Measurements from ENCODE around the gene DIP2C. TPM values are rescaled to one million over a fixed set of nuclear protein-coding genes. Genes with fewer than 3 reads are reported as not detected.

Gene DIP2C
- polyA plus RNA-seq, 2 donors = 2.2 to 2.7 TPM

DNA sequence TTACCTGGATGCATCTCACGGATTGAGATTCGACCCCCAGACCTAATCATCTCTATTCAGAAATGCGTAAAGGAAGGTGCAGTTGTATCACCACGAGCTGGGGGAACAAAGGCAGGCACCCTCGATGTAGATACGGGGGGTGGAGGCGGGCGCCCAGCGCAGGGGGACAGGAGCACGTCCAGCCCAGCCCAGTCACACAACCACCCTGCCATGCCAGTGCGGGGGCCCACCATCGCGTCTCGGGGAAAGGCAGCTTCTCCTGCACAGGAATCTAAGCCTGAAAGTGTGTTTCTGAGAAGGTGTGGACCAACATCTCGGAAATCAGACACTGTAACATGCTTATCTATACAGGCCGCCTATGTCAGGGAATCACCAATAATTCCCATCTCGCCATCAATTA lies 131.1 kb downstream of the DIP2C start:
- no peaks in the 10 kb centered on the region for H3K36me3 ChIP-seq (ENCODE audit: control insufficient read depth in 2 of 2, insufficient read depth in 2 of 2, low read length in 1 of 2)
- peaks cover 0 to 2% of the 10 kb centered on the region in 2 donors for H3K4me1 ChIP-seq (ENCODE audit: control insufficient read depth in 2 of 2, insufficient read depth in 2 of 2, low read length in 1 of 2)
- 80 to 89% methylated on average over 17 of the region's 17 CpGs for WGBS, 2 donors
- H3K9me3 ChIP-seq (ENCODE audit: control insufficient read depth in 2 of 2, insufficient read depth in 1 of 2, low read depth in 1 of 2, low read length in 1 of 2) = peaks cover 0 to 3% of the 10 kb centered on the region in 2 donors
- H3K4me3 ChIP-seq (ENCODE audit: low read depth in 1 of 2, low read length in 2 of 2) = no peak overlapping the region
- no peak overlapping the region for H3K27ac ChIP-seq (ENCODE audit: low read depth in 2 of 2, low read length in 1 of 2)
- H3K27me3 ChIP-seq (ENCODE audit: control insufficient read depth in 1 of 2, insufficient read depth in 2 of 2, low read length in 2 of 2) = no peaks in the 10 kb centered on the region

DNA sequence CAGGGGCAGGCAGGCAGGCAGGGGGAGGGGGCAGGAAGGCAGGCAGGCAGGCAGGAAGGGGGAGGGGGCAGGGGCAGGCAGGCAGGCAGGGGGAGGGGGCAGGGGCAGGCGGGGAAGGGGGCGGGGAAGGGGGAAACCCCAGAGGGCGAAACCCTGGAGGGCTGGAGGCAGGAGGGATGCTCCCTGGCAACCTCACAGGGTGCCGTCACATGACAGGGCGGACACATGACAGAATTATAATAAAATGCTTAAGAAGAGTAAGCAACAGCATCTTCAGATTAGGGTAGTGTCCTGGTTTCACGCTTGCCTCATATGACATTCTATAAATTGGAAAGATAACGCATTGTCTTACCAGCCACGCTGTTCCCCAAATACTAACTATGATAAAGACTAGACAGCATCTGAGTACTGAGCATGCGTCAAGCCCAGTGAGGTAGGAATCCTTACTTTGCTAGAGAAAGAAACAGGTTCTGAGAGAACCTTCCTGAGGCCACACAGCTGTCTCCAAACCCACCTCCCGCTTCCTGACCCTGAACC lies 131.6 kb downstream of the DIP2C start:
- Histone ChIP-seq H3K9me3 (ENCODE audit: control insufficient read depth in 2 of 2, insufficient read depth in 1 of 2, low read depth in 1 of 2, low read length in 1 of 2) (peaks cover 0 to 3% of the 10 kb centered on the region in 2 donors), H3K27ac (ENCODE audit: low read depth in 2 of 2, low read length in 1 of 2) (no peak overlapping the region), H3K36me3 (ENCODE audit: control insufficient read depth in 2 of 2, insufficient read depth in 2 of 2, low read length in 1 of 2) (no peaks in the 10 kb centered on the region), H3K4me3 (ENCODE audit: low read depth in 1 of 2, low read length in 2 of 2) (no peak overlapping the region), H3K4me1 (ENCODE audit: control insufficient read depth in 2 of 2, insufficient read depth in 2 of 2, low read length in 1 of 2) (peaks cover 0 to 2% of the 10 kb centered on the region in 2 donors), H3K27me3 (ENCODE audit: control insufficient read depth in 1 of 2, insufficient read depth in 2 of 2, low read length in 2 of 2) (no peaks in the 10 kb centered on the region)
- WGBS, 2 donors = 77 to 79% methylated on average over 10 of the region's 10 CpGs

DNA sequence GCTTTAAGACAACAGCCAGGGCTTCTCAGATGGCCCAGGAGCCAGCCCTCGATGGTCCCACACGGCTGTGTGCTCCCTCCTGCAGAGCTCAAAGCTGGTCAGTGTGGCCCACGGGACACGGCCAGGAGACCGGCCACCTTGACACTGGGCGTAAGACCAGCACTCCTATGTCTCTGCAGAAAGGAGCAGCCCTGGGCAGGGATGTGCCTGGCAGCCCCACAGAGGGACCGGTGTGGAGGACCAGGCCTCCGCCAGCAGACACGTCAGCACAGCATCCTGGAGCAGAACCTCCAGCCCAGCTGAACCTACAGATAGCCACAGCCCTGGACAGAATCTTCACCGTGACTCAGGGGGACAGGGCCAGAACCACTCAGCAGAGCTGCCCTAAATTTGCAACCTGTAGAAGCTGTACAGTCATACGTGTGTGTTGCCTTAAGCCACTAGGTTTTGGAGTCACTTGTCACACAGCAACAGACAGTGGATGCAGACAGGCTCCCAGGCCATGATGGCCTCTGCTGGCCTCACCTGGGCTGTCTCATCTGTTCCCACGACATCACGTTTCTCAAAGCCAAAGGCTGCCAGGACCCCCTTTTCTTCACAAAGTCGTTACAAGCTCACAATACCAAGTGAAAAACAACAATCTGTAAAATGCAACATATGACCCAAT lies 132.4 kb downstream of the DIP2C start:
- H3K4me1 ChIP-seq (ENCODE audit: control insufficient read depth in 2 of 2, insufficient read depth in 2 of 2, low read length in 1 of 2) = peaks cover 0 to 2% of the 10 kb centered on the region in 2 donors
- H3K27me3 ChIP-seq (ENCODE audit: control insufficient read depth in 1 of 2, insufficient read depth in 2 of 2, low read length in 2 of 2) = no peaks in the 10 kb centered on the region
- H3K9me3 ChIP-seq (ENCODE audit: control insufficient read depth in 2 of 2, insufficient read depth in 1 of 2, low read depth in 1 of 2, low read length in 1 of 2) = peaks cover 0 to 3% of the 10 kb centered on the region in 2 donors
- no peaks in the 10 kb centered on the region for H3K36me3 ChIP-seq (ENCODE audit: control insufficient read depth in 2 of 2, insufficient read depth in 2 of 2, low read length in 1 of 2)
- no peak overlapping the region for H3K4me3 ChIP-seq (ENCODE audit: low read depth in 1 of 2, low read length in 2 of 2)
- H3K27ac ChIP-seq (ENCODE audit: low read depth in 2 of 2, low read length in 1 of 2) = no peak overlapping the region
- 84 to 87% methylated on average over 14 of the region's 14 CpGs for WGBS, 2 donors

DNA sequence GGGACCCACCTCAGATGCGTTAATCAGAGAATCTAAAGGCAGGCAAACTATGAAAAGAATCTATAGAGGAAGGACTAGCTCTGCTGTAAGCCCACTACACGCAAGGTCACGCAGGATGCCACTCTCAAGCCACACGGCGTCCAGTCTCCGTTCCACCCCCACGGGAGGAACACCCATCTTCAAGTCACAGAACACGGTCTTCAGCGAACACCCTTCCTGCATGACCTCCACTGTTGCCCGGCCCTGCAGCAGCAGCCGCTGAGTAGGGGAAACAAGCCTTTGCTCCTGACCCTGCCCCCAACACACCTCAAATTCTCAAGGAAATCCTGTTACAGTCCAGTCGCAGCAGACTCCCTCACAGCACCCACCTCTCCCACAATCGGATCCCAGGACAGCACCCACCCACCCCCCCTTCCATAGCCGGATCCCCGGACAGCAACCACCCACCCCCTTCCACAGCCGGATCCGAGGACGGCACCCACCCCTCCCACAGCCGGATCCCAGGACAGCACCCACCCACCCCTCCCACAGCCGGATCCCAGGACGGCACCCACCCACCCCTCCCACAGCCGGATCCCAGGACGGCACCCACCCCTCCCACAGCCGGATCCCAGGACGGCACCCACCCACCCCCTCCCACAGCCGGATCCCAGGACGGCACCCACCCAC lies 133.7 kb downstream of the DIP2C start:
- Histone ChIP-seq H3K27me3 (ENCODE audit: control insufficient read depth in 1 of 2, insufficient read depth in 2 of 2, low read length in 2 of 2) (no peaks in the 10 kb centered on the region), H3K9me3 (ENCODE audit: control insufficient read depth in 2 of 2, insufficient read depth in 1 of 2, low read depth in 1 of 2, low read length in 1 of 2) (peaks cover 0 to 3% of the 10 kb centered on the region in 2 donors), H3K36me3 (ENCODE audit: control insufficient read depth in 2 of 2, insufficient read depth in 2 of 2, low read length in 1 of 2) (no peaks in the 10 kb centered on the region), H3K27ac (ENCODE audit: low read depth in 2 of 2, low read length in 1 of 2) (no peak overlapping the region), H3K4me3 (ENCODE audit: low read depth in 1 of 2, low read length in 2 of 2) (no peak overlapping the region), H3K4me1 (ENCODE audit: control insufficient read depth in 2 of 2, insufficient read depth in 2 of 2, low read length in 1 of 2) (peaks cover 4 to 10% of the 10 kb centered on the region in 2 donors)
- 77 to 78% methylated on average over 24 to 27 of the region's 27 CpGs for WGBS, 2 donors

DNA sequence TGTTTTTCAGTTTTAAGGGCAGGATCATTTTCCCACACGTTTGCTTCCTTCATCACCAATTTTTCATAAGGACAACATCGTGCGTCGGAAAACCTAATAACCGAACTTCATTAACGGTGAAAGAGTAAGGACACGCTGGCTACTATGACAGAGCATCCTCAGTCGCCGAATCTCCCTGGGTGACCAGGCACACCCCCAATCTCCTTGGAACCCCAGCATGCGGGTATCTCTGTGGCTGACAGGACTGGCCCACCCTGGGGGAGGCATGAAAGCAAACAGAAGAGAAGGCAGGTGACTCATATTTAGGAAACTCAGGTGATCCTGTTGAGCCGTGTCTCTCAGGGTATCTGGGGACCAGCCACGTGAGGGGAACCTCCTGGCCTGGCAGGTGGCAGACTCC lies 134.2 kb downstream of the DIP2C start:
- no peaks in the 10 kb centered on the region for H3K36me3 ChIP-seq (ENCODE audit: control insufficient read depth in 2 of 2, insufficient read depth in 2 of 2, low read length in 1 of 2)
- no peak overlapping the region for H3K4me3 ChIP-seq (ENCODE audit: low read depth in 1 of 2, low read length in 2 of 2)
- 88% methylated on average over 12 of the region's 12 CpGs for WGBS, 2 donors
- H3K4me1 ChIP-seq (ENCODE audit: control insufficient read depth in 2 of 2, insufficient read depth in 2 of 2, low read length in 1 of 2) = peaks cover 4 to 11% of the 10 kb centered on the region in 2 donors
- H3K27ac ChIP-seq (ENCODE audit: low read depth in 2 of 2, low read length in 1 of 2) = no peak overlapping the region
- H3K9me3 ChIP-seq (ENCODE audit: control insufficient read depth in 2 of 2, insufficient read depth in 1 of 2, low read depth in 1 of 2, low read length in 1 of 2) = peaks cover 0 to 3% of the 10 kb centered on the region in 2 donors
- no peaks in the 10 kb centered on the region for H3K27me3 ChIP-seq (ENCODE audit: control insufficient read depth in 1 of 2, insufficient read depth in 2 of 2, low read length in 2 of 2)

DNA sequence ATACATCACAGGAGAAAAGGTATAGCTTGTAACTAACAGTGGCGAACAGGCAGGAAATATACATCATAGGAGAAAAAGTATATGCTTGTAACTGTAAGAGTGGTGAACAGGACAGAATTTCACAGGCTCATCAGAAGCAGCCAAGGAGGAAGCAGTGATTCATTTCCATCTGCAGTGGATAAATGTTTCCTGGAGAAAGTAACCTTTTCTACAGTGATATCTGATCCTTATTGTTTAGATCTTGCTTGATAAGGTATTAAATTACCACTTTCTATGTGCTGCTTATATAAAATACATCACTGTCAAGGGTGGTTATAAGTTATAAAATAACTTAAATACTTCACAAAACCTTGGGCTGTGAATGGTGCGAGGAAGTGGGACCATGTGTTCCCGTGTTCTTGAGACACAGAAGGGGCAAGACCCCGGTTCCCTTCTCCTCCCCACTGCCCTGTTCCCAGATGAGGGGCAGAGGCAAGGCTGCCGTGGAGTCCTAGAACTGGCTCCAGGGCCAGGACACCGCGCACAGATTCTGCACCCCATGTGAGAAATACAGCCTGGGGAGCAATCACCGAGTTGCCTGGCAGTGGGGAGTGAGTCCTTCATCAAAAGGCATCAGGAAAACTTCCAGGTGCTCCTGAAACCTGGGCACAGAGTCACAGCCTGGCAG lies 135.2 kb downstream of the DIP2C start:
- H3K27me3 ChIP-seq (ENCODE audit: control insufficient read depth in 1 of 2, insufficient read depth in 2 of 2, low read length in 2 of 2) = no peaks in the 10 kb centered on the region
- H3K27ac ChIP-seq (ENCODE audit: low read depth in 2 of 2, low read length in 1 of 2) = no peak overlapping the region
- no peaks in the 10 kb centered on the region for H3K36me3 ChIP-seq (ENCODE audit: control insufficient read depth in 2 of 2, insufficient read depth in 2 of 2, low read length in 1 of 2)
- 76 to 79% methylated on average over 8 of the region's 8 CpGs for WGBS, 2 donors
- peaks cover 0 to 3% of the 10 kb centered on the region in 2 donors for H3K9me3 ChIP-seq (ENCODE audit: control insufficient read depth in 2 of 2, insufficient read depth in 1 of 2, low read depth in 1 of 2, low read length in 1 of 2)
- H3K4me3 ChIP-seq (ENCODE audit: low read depth in 1 of 2, low read length in 2 of 2) = no peak overlapping the region
- peaks cover 4 to 11% of the 10 kb centered on the region in 2 donors for H3K4me1 ChIP-seq (ENCODE audit: control insufficient read depth in 2 of 2, insufficient read depth in 2 of 2, low read length in 1 of 2)

DNA sequence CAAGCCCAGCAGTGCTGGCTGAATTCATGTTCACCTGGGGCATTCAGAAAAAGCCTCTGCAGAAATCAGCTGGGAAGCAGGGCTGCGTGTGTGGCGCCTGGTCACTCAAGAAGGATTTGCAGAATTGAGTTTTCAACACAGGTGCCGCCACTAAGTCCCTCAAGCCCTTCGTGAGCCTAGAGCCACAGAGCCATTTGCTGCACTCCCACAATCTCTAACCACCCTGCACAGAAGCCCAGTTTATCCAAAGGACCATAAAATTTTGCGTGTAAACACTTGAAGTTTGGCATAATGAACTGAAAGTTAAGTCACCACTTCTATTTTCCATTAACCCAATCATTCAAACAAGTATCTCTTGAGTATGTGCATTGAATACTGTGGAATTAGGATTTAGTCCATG lies 136.2 kb downstream of the DIP2C start:
- Histone ChIP-seq H3K9me3 (ENCODE audit: control insufficient read depth in 2 of 2, insufficient read depth in 1 of 2, low read depth in 1 of 2, low read length in 1 of 2) (peaks cover 0 to 1% of the 10 kb centered on the region in 2 donors), H3K36me3 (ENCODE audit: control insufficient read depth in 2 of 2, insufficient read depth in 2 of 2, low read length in 1 of 2) (no peaks in the 10 kb centered on the region), H3K4me1 (ENCODE audit: control insufficient read depth in 2 of 2, insufficient read depth in 2 of 2, low read length in 1 of 2) (peaks cover 4 to 11% of the 10 kb centered on the region in 2 donors), H3K4me3 (ENCODE audit: low read depth in 1 of 2, low read length in 2 of 2) (no peak overlapping the region), H3K27me3 (ENCODE audit: control insufficient read depth in 1 of 2, insufficient read depth in 2 of 2, low read length in 2 of 2) (no peaks in the 10 kb centered on the region), H3K27ac (ENCODE audit: low read depth in 2 of 2, low read length in 1 of 2) (no peak overlapping the region)
- WGBS, 2 donors = 80 to 85% methylated on average over 5 of the region's 5 CpGs

DNA sequence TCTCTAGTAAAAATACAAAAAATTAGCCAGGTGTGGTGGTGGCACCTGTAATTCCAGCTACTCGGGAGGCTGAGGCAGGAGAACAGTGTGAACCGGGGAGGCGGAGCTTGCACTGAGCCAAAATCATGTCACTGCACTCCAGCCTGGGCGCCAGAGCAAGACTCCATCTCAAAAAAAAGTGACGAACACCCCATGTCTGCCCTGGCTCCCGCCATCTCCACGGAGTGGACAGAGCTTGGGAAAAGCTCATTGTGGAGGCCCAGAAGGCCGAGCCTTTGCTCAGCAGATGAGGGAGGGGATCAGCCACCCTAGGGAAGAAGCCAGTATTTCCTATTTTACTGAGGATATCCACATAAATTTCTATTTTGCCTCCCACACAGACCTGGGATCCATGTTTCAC lies 136.8 kb downstream of the DIP2C start:
- H3K36me3 ChIP-seq (ENCODE audit: control insufficient read depth in 2 of 2, insufficient read depth in 2 of 2, low read length in 1 of 2) = no peaks in the 10 kb centered on the region
- 90 to 92% methylated on average over 8 of the region's 8 CpGs for WGBS, 2 donors
- no peaks in the 10 kb centered on the region for H3K27me3 ChIP-seq (ENCODE audit: control insufficient read depth in 1 of 2, insufficient read depth in 2 of 2, low read length in 2 of 2)
- H3K4me1 ChIP-seq (ENCODE audit: control insufficient read depth in 2 of 2, insufficient read depth in 2 of 2, low read length in 1 of 2) = peaks cover 4 to 13% of the 10 kb centered on the region in 2 donors
- no peaks in the 10 kb centered on the region for H3K9me3 ChIP-seq (ENCODE audit: control insufficient read depth in 2 of 2, insufficient read depth in 1 of 2, low read depth in 1 of 2, low read length in 1 of 2)
- no peak overlapping the region for H3K27ac ChIP-seq (ENCODE audit: low read depth in 2 of 2, low read length in 1 of 2)
- no peak overlapping the region for H3K4me3 ChIP-seq (ENCODE audit: low read depth in 1 of 2, low read length in 2 of 2)

DNA sequence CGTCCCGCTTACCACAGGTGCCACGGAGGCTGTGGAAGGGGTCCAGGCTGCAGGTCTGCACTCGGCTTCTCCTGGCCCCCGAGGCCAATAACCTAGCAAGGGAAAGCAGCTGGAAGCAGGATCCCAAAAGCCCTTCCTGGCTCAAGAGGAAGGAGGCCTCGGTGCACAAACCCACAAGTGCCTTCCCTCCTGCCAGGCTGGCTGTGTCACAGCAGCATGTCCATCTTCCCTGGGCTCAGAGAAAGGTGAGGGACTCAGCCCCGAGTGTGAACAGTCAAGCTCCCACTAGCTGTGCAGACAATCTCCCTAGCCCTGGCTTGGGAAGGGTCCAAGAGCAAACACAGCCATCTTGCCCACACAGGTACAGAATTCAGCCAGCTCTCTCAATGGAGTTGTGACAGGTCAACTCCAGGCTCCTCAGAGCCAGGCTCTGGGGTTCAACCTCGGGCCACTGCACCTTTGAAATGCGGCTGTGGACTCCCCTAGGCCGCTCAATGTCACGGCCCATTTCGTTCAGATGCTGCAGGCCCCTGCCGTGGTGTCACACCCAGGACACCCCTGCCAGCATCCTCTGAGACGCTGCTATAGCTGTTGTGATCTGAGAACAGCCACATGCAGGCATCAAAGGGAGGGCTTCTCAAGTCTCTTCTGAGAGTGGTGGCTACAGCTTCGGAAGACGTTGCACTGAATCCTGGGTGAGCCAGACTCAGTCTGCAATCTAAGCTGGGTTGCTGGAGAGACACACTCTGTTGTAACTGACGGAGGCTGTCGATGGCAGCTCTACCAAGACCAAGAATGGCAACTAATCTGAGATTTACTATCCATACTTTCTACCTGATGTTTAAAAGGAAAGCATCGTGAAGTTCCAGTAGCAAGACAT lies 137.9 kb downstream of the DIP2C start:
- H3K27ac ChIP-seq (ENCODE audit: low read depth in 2 of 2, low read length in 1 of 2) = no peak overlapping the region
- 51 to 70% methylated on average over 19 of the region's 19 CpGs for WGBS, 2 donors
- H3K4me1 ChIP-seq (ENCODE audit: control insufficient read depth in 2 of 2, insufficient read depth in 2 of 2, low read length in 1 of 2) = peaks cover 9 to 14% of the 10 kb centered on the region in 2 donors
- no peaks in the 10 kb centered on the region for H3K9me3 ChIP-seq (ENCODE audit: control insufficient read depth in 2 of 2, insufficient read depth in 1 of 2, low read depth in 1 of 2, low read length in 1 of 2)
- no peaks in the 10 kb centered on the region for H3K27me3 ChIP-seq (ENCODE audit: control insufficient read depth in 1 of 2, insufficient read depth in 2 of 2, low read length in 2 of 2)
- no peaks in the 10 kb centered on the region for H3K36me3 ChIP-seq (ENCODE audit: control insufficient read depth in 2 of 2, insufficient read depth in 2 of 2, low read length in 1 of 2)
- no peak overlapping the region for H3K4me3 ChIP-seq (ENCODE audit: low read depth in 1 of 2, low read length in 2 of 2)

Measured in esophagus (tissue), 2 donors.